ENCODE results near the gene TEN1. TPM values are rescaled to one million over a fixed set of nuclear protein-coding genes. Genes with fewer than 3 reads are reported as not detected.

The TEN1 gene
- total and polyA plus RNA-seq, 2 of the 13 experiments (the other 11 are each of a cell fraction or from before 2014, with no cell fraction given), result 18.0 to 21.3 TPM

GRCh38 chr17:76014100-76014924 is 35.3 kb downstream of the TEN1 start (continued):
- TF ChIP-seq, protein P1, sequence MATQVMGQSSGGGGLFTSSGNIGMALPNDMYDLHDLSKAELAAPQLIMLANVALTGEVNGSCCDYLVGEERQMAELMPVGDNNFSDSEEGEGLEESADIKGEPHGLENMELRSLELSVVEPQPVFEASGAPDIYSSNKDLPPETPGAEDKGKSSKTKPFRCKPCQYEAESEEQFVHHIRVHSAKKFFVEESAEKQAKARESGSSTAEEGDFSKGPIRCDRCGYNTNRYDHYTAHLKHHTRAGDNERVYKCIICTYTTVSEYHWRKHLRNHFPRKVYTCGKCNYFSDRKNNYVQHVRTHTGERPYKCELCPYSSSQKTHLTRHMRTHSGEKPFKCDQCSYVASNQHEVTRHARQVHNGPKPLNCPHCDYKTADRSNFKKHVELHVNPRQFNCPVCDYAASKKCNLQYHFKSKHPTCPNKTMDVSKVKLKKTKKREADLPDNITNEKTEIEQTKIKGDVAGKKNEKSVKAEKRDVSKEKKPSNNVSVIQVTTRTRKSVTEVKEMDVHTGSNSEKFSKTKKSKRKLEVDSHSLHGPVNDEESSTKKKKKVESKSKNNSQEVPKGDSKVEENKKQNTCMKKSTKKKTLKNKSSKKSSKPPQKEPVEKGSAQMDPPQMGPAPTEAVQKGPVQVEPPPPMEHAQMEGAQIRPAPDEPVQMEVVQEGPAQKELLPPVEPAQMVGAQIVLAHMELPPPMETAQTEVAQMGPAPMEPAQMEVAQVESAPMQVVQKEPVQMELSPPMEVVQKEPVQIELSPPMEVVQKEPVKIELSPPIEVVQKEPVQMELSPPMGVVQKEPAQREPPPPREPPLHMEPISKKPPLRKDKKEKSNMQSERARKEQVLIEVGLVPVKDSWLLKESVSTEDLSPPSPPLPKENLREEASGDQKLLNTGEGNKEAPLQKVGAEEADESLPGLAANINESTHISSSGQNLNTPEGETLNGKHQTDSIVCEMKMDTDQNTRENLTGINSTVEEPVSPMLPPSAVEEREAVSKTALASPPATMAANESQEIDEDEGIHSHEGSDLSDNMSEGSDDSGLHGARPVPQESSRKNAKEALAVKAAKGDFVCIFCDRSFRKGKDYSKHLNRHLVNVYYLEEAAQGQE (IDR thresholded peaks at IDR 0.05; ENCODE audit: borderline replicate concordance in 1 of 2, low read depth in 1 of 2, low read length in 2 of 2), result no peak
- TF ChIP-seq AGO1 (IDR thresholded peaks at IDR 0.05; ENCODE audit: low read depth, low read length, poor library complexity, severe bottlenecking) (no peak), ZNF260 (CRISPR knock-in tag; IDR thresholded peaks at IDR 0.05; ENCODE audit: borderline replicate concordance, low read depth) (no peak), ZNF484 (CRISPR knock-in tag; IDR thresholded peaks at IDR 0.05; ENCODE audit: borderline replicate concordance, low read depth) (no peak), ZNF75D (CRISPR knock-in tag; IDR thresholded peaks at IDR 0.05; ENCODE audit: borderline replicate concordance) (no peak), ZNF616 (CRISPR knock-in tag; IDR thresholded peaks at IDR 0.05; ENCODE audit: low read depth) (no peak), ATRX (CRISPR knock-in tag; IDR thresholded peaks at IDR 0.05; ENCODE audit: borderline replicate concordance) (no peak), RFXANK (CRISPR knock-in tag; IDR thresholded peaks at IDR 0.05) (no peak), PRDM15 (CRISPR knock-in tag; IDR thresholded peaks at IDR 0.05) (no peak), ERF (CRISPR knock-in tag; IDR thresholded peaks at IDR 0.05) (peak; percentile 78; the same call in 1 of the 2 replicates)
- TF ChIP-seq, protein P2, sequence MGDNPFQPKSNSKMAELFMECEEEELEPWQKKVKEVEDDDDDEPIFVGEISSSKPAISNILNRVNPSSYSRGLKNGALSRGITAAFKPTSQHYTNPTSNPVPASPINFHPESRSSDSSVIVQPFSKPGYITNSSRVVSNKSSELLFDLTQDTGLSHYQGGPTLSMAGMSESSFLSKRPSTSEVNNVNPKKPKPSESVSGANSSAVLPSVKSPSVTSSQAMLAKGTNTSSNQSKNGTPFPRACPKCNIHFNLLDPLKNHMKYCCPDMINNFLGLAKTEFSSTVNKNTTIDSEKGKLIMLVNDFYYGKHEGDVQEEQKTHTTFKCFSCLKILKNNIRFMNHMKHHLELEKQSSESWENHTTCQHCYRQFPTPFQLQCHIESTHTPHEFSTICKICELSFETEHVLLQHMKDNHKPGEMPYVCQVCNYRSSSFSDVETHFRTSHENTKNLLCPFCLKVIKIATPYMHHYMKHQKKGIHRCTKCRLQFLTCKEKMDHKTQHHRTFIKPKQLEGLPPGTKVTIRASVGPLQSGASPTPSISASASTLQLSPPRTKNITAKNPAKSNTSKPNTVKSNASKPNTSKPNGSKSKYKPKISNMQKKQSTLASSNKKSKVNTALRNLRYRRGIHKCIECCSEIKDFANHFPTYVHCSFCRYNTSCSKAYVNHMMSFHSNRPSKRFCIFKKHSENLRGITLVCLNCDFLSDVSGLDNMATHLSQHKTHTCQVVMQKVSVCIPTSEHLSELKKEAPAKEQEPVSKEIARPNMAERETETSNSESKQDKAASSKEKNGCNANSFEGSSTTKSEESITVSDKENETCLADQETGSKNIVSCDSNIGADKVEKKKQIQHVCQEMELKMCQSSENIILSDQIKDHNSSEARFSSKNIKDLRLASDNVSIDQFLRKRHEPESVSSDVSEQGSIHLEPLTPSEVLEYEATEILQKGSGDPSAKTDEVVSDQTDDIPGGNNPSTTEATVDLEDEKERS (CRISPR knock-in tag; IDR thresholded peaks at IDR 0.05), result no peak
- TF ChIP-seq, protein P3, sequence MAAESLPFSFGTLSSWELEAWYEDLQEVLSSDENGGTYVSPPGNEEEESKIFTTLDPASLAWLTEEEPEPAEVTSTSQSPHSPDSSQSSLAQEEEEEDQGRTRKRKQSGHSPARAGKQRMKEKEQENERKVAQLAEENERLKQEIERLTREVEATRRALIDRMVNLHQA (CRISPR knock-in tag; IDR thresholded peaks at IDR 0.05), result no peak
- TF ChIP-seq, protein P4, sequence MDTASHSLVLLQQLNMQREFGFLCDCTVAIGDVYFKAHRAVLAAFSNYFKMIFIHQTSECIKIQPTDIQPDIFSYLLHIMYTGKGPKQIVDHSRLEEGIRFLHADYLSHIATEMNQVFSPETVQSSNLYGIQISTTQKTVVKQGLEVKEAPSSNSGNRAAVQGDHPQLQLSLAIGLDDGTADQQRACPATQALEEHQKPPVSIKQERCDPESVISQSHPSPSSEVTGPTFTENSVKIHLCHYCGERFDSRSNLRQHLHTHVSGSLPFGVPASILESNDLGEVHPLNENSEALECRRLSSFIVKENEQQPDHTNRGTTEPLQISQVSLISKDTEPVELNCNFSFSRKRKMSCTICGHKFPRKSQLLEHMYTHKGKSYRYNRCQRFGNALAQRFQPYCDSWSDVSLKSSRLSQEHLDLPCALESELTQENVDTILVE (CRISPR knock-in tag; IDR thresholded peaks at IDR 0.05), result no peak
- TF ChIP-seq, protein P5, sequence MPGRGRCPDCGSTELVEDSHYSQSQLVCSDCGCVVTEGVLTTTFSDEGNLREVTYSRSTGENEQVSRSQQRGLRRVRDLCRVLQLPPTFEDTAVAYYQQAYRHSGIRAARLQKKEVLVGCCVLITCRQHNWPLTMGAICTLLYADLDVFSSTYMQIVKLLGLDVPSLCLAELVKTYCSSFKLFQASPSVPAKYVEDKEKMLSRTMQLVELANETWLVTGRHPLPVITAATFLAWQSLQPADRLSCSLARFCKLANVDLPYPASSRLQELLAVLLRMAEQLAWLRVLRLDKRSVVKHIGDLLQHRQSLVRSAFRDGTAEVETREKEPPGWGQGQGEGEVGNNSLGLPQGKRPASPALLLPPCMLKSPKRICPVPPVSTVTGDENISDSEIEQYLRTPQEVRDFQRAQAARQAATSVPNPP (CRISPR knock-in tag; IDR thresholded peaks at IDR 0.05), result no peak

Data from HepG2 (cell line).